Regular cardiac myocyte (primary cell): ENCODE measurements around the gene EAF1. TPM values are rescaled to one million over a fixed set of nuclear protein-coding genes. Genes with fewer than 3 reads are reported as not detected.

Experiments
- total RNA-seq: library from RNA; depleted of rRNA; stranded (reverse); fragments of >200 nt; gene quantifications from 2 replicates; pipeline ENCODE4 v1.2.3, GENCODE V29; 2014

Gene EAF1
- 30.9 and 38.6 TPM in 2 replicates for total RNA-seq

DNA sequence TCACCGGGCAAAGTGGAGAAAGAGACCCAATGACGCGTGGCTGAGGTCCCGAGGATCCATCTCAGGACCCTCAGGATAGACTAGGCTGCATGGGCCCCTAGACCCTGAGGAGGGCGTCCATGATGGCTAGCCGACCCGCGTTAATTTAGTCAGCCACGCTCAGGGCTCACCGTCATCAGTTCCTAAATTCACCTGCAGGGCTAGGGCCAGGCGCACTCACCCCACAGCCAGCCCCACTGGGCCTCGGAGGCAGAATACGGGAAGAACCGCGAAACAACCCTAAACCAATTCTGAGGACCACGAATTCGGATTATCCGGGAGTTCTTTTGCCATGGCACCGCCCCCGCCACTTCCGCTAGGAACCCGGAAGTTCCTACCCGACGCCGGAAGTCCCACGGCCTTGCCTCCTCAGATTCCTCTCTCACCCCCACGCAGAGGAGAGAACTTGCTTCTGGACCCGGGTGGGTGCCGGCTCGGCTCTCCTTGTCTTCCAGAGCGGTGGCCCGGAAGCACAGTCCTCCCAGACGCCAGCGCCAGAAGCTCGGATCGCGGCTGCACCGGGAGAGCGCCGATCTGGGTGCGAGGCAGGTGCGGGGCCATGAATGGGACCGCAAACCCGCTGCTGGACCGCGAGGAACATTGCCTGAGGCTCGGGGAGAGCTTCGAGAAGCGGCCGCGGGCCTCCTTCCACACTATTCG is at the start of gene EAF1, which contains the start of gene METTL6:
EAF1 (plus strand) TSS at position 417 of the 699 bp plus-strand sequence; CDS start at position 599, 182 bp downstream.
METTL6 (minus strand) TSS at position 363 of the 699 bp plus-strand sequence. CDS start 1,033 bp downstream, outside the sequence.

Other genes starting within 250 kb of the EAF1 start
- gene CAPN7, start 221.4 kb upstream of the EAF1 start, total RNA-seq: 28.0 and 42.6 TPM in 2 replicates
- gene SH3BP5, start 95.0 kb upstream of the EAF1 start, total RNA-seq: 22.2 and 53.0 TPM in 2 replicates
- 38.2 and 38.3 TPM in 2 replicates for gene METTL6, start 54 bp upstream of the EAF1 start, total RNA-seq
- gene COLQ, start 94.1 kb downstream of the EAF1 start, total RNA-seq: under 0.01 and 0.28 TPM in 2 replicates
- 23.0 and 26.8 TPM in 2 replicates for gene HACL1, start 174.0 kb downstream of the EAF1 start, total RNA-seq
- gene BTD, start 174.1 kb downstream of the EAF1 start, total RNA-seq: 21.9 and 42.0 TPM in 2 replicates